ENCODE results near the gene ZNF280D. TPM values are rescaled to one million over a fixed set of nuclear protein-coding genes. Genes with fewer than 3 reads are reported as not detected.

Gene ZNF280D
- total and polyA plus RNA-seq, 2 experiments from 2014 or later: 2.4 to 13.2 TPM

GRCh38 chr15:56617628-56618027 is 115.7 kb downstream of the ZNF280D start:
- no peak for TF ChIP-seq CTCF (IDR thresholded peaks at IDR 0.05; ENCODE audit: low read depth, low read length)
- no peak overlapping the region for H3K27ac ChIP-seq
- H3K4me1 ChIP-seq (ENCODE audit: low read depth): no peaks in the 10 kb centered on the region
- no peaks in the 10 kb centered on the region for H3K9me3 ChIP-seq (ENCODE audit: low read depth)
- no peaks in the 10 kb centered on the region for H3K36me3 ChIP-seq
- no peak overlapping the region for H3K4me3 ChIP-seq
- no peaks in the 10 kb centered on the region for H3K27me3 ChIP-seq
- no peak for DNase-seq (ENCODE audit: low read depth in 1 of 2, low spot score in 1 of 2)

GRCh38 chr15:56616551-56616950 is 116.8 kb downstream of the ZNF280D start:
- no peaks in the 10 kb centered on the region for H3K9me3 ChIP-seq (ENCODE audit: low read depth)
- H3K4me1 ChIP-seq (ENCODE audit: low read depth): no peaks in the 10 kb centered on the region
- no peaks in the 10 kb centered on the region for H3K27me3 ChIP-seq
- H3K27ac ChIP-seq: no peak overlapping the region
- DNase-seq (ENCODE audit: low read depth in 1 of 2, low spot score in 1 of 2): no peak
- no peak overlapping the region for H3K4me3 ChIP-seq
- no peaks in the 10 kb centered on the region for H3K36me3 ChIP-seq
- no peak for TF ChIP-seq CTCF (IDR thresholded peaks at IDR 0.05; ENCODE audit: low read depth, low read length)

- H3K27me3 ChIP-seq: no peaks in the 10 kb centered on the region
- TF ChIP-seq CTCF (IDR thresholded peaks at IDR 0.05; ENCODE audit: low read depth, low read length): no peak
- H3K4me3 ChIP-seq: no peak overlapping the region
- H3K4me1 ChIP-seq (ENCODE audit: low read depth): no peaks in the 10 kb centered on the region
- H3K9me3 ChIP-seq (ENCODE audit: low read depth): no peaks in the 10 kb centered on the region
- no peak for DNase-seq (ENCODE audit: low read depth in 1 of 2, low spot score in 1 of 2)
- H3K27ac ChIP-seq: no peak overlapping the region
- no peaks in the 10 kb centered on the region for H3K36me3 ChIP-seq
Observed at GRCh38 chr15:56613811-56614210, 119.5 kb downstream of the ZNF280D start.

GRCh38 chr15:56608993-56609392 is 124.3 kb downstream of the ZNF280D start:
- no peak overlapping the region for H3K27ac ChIP-seq
- H3K4me1 ChIP-seq (ENCODE audit: low read depth): no peaks in the 10 kb centered on the region
- H3K36me3 ChIP-seq: no peaks in the 10 kb centered on the region
- H3K4me3 ChIP-seq: no peak overlapping the region
- no peak for TF ChIP-seq CTCF (IDR thresholded peaks at IDR 0.05; ENCODE audit: low read depth, low read length)
- no peaks in the 10 kb centered on the region for H3K27me3 ChIP-seq
- DNase-seq (ENCODE audit: low read depth in 1 of 2, low spot score in 1 of 2): no peak
- no peaks in the 10 kb centered on the region for H3K9me3 ChIP-seq (ENCODE audit: low read depth)

- H3K9me3 ChIP-seq (ENCODE audit: low read depth): no peaks in the 10 kb centered on the region
- H3K4me3 ChIP-seq: no peak overlapping the region
- H3K4me1 ChIP-seq (ENCODE audit: low read depth): no peaks in the 10 kb centered on the region
- H3K27me3 ChIP-seq: no peaks in the 10 kb centered on the region
- no peak overlapping the region for H3K27ac ChIP-seq
- no peak for DNase-seq (ENCODE audit: low read depth in 1 of 2, low spot score in 1 of 2)
- TF ChIP-seq CTCF (IDR thresholded peaks at IDR 0.05; ENCODE audit: low read depth, low read length): no peak
- no peaks in the 10 kb centered on the region for H3K36me3 ChIP-seq
Observed at GRCh38 chr15:56608140-56608778, 125.0 kb downstream of the ZNF280D start.

Data from cardiac muscle cell (in vitro differentiated cells and primary cell).